H1 (cell line): ENCODE measurements around the gene OR56B4. TPM values are rescaled to one million over a fixed set of nuclear protein-coding genes. Genes with fewer than 3 reads are reported as not detected.

Source experiments
- EP300 ChIP-seq, 2 experiments: IDR thresholded peaks; 1 replicate in 1 of 2; 2 replicates in 1 of 2; pipeline ENCODE4 v1.6.1; 2011 to 2012; ENCODE audit warnings: low read depth in 2 of 2, low read length in 2 of 2, mild to moderate bottlenecking in 2 of 2, borderline replicate concordance in 1 of 2, inconsistent platforms in 1 of 2, moderate library complexity in 1 of 2
- HDAC2 ChIP-seq, 2 experiments: fragments of 300-600 bp in 1 of 2; sonication (generic) in 1 of 2; IDR thresholded peaks; 2 replicates each; pipeline ENCODE4 v1.6.1; 2011 to 2012; ENCODE audit warnings: low read depth in 2 of 2, low read length in 2 of 2, mild to moderate bottlenecking in 2 of 2, moderate library complexity in 2 of 2, borderline replicate concordance in 1 of 2, inconsistent platforms in 1 of 2
- TAF7 ChIP-seq: optimal IDR thresholded peaks from 2 replicates; pipeline ENCODE3; 2011; ENCODE audit warnings: low read depth, mild to moderate bottlenecking, inconsistent platforms, low read length, moderate library complexity, borderline replicate concordance
- polyA plus RNA-seq, 7 experiments: library from polyadenylated mRNA; depleted of rRNA in 3 of 7; stranded (reverse) in 5 of 7; unstranded in 2 of 7; fragments of >200 nt in 5 of 7; fragments of 200-250 nt in 2 of 7; gene quantifications; 1 replicate in 5 of 7; 2 replicates in 1 of 7; 4 replicates in 1 of 7; pipeline versions ENCODE4 v1.2.1 to v1.2.3, GENCODE V29; 2011 to 2013; ENCODE audit warnings: missing spikeins in 2 of 7, mixed read lengths in 2 of 7
- total RNA-seq: library from RNA; stranded (reverse); fragmentation: NEBNext Ultra II Directional; extraction: Animal tissue kit (Norgen Biotek cat#: 25700); gene quantifications from 2 replicates; pipeline ENCODE4 v1.2.1, GENCODE V29; 2021

The OR56B4 gene
- total and polyA plus RNA-seq, 2 of the 8 experiments (the other 6 are each of a cell fraction or from before 2014, with no cell fraction given): not detected

DNA sequence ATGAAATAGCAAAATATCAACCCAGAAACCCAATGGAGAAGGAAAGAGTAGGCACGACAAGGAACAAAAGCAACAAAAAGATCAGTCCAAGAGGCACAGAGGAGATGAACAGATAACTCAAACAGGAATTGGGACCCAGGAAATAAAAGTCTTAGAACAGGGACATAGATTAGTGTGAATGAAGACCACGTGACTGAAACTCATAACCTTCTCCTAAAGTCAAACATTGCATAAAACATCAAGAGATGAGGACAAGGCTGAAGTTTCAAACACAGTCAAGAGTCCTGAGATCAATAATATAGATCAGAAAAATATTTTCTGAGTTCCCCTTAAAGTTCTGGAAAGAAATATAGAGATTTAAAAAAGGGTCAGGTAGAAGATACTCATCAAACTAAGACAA, 24.4 kb upstream of the OR56B4 start (continued):
- TF ChIP-seq EP300 (IDR thresholded peaks at IDR 0.05; ENCODE audit: borderline replicate concordance in 1 of 2, low read depth in 2 of 2, low read length in 2 of 2): no peak
- no peak for TF ChIP-seq TAF7
- TF ChIP-seq HDAC2 (IDR thresholded peaks at IDR 0.05; ENCODE audit: borderline replicate concordance in 1 of 2, low read depth in 2 of 2, low read length in 2 of 2): no peak
- TF ChIP-seq, all 59 proteins: peak for 0
